GM23338 (cell line): ENCODE results near the gene IFITM10. TPM values are rescaled to one million over a fixed set of nuclear protein-coding genes. Genes with fewer than 3 reads are reported as not detected.

Experiments used
- ATAC-seq: fragments of 200-7000 bp; cut with Tn5 transposase; 3 replicates; pipeline ENCODE4 v1.9.1; 2020
- DNase-seq: peaks from one replicate; pipeline ENCODE4 v3.0.0-alpha.2; 2015; ENCODE audit warnings: low spot score
- H2AFZ ChIP-seq: fragments of 200-600 bp; sonication (generic); 2 replicates; pipeline ENCODE4 v1.8.0; 2016; ENCODE audit warnings: antibody characterized with exemption, mild to moderate bottlenecking, moderate library complexity
- H3F3A ChIP-seq: fragments of 200-600 bp; sonication (generic); replicated peaks from 2 replicates; pipeline ENCODE4 v1.8.0; 2017; ENCODE audit warnings: antibody characterized with exemption, mixed run types, low read depth
- H3K27ac ChIP-seq: fragments of 200-600 bp; sonication (generic); 2 replicates; pipeline ENCODE4 v1.6.1; 2016; ENCODE audit warnings: low read depth
- H3K27me3 ChIP-seq: fragments of 200-600 bp; sonication (generic); 2 replicates; pipeline ENCODE4 v1.8.0; 2016; ENCODE audit warnings: mild to moderate bottlenecking, mixed run types, moderate library complexity; ENCODE audit not compliant: insufficient read depth
- H3K36me3 ChIP-seq: fragments of 200-600 bp; sonication (generic); 2 replicates; pipeline ENCODE4 v1.8.0; 2016; ENCODE audit warnings: mild to moderate bottlenecking; ENCODE audit not compliant: insufficient read depth
- H3K4me1 ChIP-seq: fragments of 200-600 bp; sonication (generic); 2 replicates; pipeline ENCODE4 v1.8.0; 2016; ENCODE audit warnings: mild to moderate bottlenecking, moderate library complexity; ENCODE audit not compliant: insufficient read depth
- H3K4me2 ChIP-seq: fragments of 200-600 bp; sonication (generic); 2 replicates; pipeline ENCODE4 v1.7.1; 2017; ENCODE audit warnings: mixed run types
- H3K4me3 ChIP-seq: fragments of 200-600 bp; sonication (generic); 2 replicates; pipeline ENCODE4 v1.6.1; 2016; ENCODE audit warnings: mixed run types
- H3K79me2 ChIP-seq: fragments of 200-600 bp; sonication (generic); replicated peaks from 2 replicates; pipeline ENCODE4 v1.8.0; 2017; ENCODE audit warnings: mild to moderate bottlenecking; ENCODE audit not compliant: insufficient read depth
- H3K9me2 ChIP-seq: fragments of 200-600 bp; sonication (generic); 2 replicates; pipeline ENCODE4 v1.8.0; 2017; ENCODE audit not compliant: insufficient read depth
- H4K20me1 ChIP-seq: fragments of 200-600 bp; sonication (generic); replicated peaks from 2 replicates; pipeline ENCODE4 v1.8.0; 2017; ENCODE audit warnings: mild to moderate bottlenecking; ENCODE audit not compliant: insufficient read depth
- H3K27ac Mint-ChIP-seq: 2 replicates; pipeline ENCODE4 v1.8.0; 2020; ENCODE audit warnings: inconsistent platforms, mild to moderate bottlenecking, moderate library complexity, mixed read lengths
- H3K27me3 Mint-ChIP-seq: 3 replicates; pipeline ENCODE4 v1.8.0; 2022; ENCODE audit warnings: low read depth, mild to moderate bottlenecking, moderate library complexity, mixed read lengths, inconsistent platforms; ENCODE audit not compliant: insufficient read depth, poor library complexity
- H3K36me3 Mint-ChIP-seq: 3 replicates; pipeline ENCODE4 v1.8.0; 2021; ENCODE audit warnings: low read depth, mild to moderate bottlenecking, inconsistent platforms, moderate library complexity, mixed read lengths
- H3K4me1 Mint-ChIP-seq: 3 replicates; pipeline ENCODE4 v1.8.0; 2020; ENCODE audit warnings: mild to moderate bottlenecking, inconsistent platforms, mixed read lengths
- H3K4me3 Mint-ChIP-seq: 3 replicates; pipeline ENCODE4 v1.8.0; 2021; ENCODE audit warnings: moderate library complexity, mild to moderate bottlenecking, inconsistent platforms, mixed read lengths
- H3K9me3 Mint-ChIP-seq: 3 replicates; pipeline ENCODE4 v1.8.0; 2020; ENCODE audit warnings: moderate library complexity, mild to moderate bottlenecking, inconsistent platforms, mixed read lengths
- CREB1 ChIP-seq: fragments of 250-450 bp; sonication (Bioruptor Pico); IDR thresholded peaks from 2 replicates; pipeline ENCODE4 v1.5.0; 2020; ENCODE audit warnings: low read depth, mild to moderate bottlenecking, moderate library complexity
- CTCF ChIP-seq, 2 experiments: fragments of 200-600 bp in 1 of 2; sonication (generic) in 1 of 2; conservative IDR thresholded peaks; 2 replicates each; pipeline versions ENCODE4 v1.5.1 to v1.6.1; 2016 to 2017; ENCODE audit warnings: antibody characterized with exemption in 2 of 2, low read depth in 2 of 2, mild to moderate bottlenecking in 2 of 2, moderate library complexity in 1 of 2
- EZH2 ChIP-seq: fragments of 200-600 bp; sonication (generic); IDR thresholded peaks from one replicate; pipeline ENCODE4 v1.8.0; 2017; ENCODE audit warnings: antibody characterized with exemption, mild to moderate bottlenecking, low read depth; ENCODE audit not compliant: unreplicated experiment
- JUNB ChIP-seq: IDR thresholded peaks from one replicate; pipeline ENCODE4 v1.6.1; 2016; ENCODE audit warnings: antibody characterized with exemption; ENCODE audit not compliant: unreplicated experiment
- POLR2AphosphoS5 ChIP-seq: IDR thresholded peaks from 2 replicates; pipeline ENCODE4 v1.6.1; 2016; ENCODE audit warnings: antibody characterized with exemption, low read depth
- ZNF114 ChIP-seq: fragments of 250-450 bp; sonication (Bioruptor Pico); IDR thresholded peaks from 2 replicates; pipeline ENCODE4 v1.5.0; 2020; ENCODE audit warnings: mild to moderate bottlenecking, moderate library complexity
- ZNF331 ChIP-seq: fragments of 250-450 bp; sonication (Bioruptor Pico); IDR thresholded peaks from 2 replicates; pipeline ENCODE4 v1.5.0; 2020; ENCODE audit warnings: low read depth, mild to moderate bottlenecking, moderate library complexity
- polyA plus RNA-seq: library from polyadenylated mRNA; unstranded; fragments of >200 nt; fragmentation: Nextera tagmentation; extraction: Ambion mirVana; gene quantifications from 2 replicates; pipeline ENCODE4 v1.2.1, GENCODE V29; 2016
- total RNA-seq: library from RNA; depleted of rRNA; stranded (reverse); fragments of >200 nt; shearing (Covaris generic); gene quantifications from 2 replicates; pipeline ENCODE4 v1.2.3, GENCODE V29; 2014
- TF ChIP-seq, protein P1 (sequence below): IDR thresholded peaks from one replicate; pipeline ENCODE4 v1.6.1; 2018; ENCODE audit warnings: antibody characterized with exemption; ENCODE audit not compliant: unreplicated experiment
- TF ChIP-seq, protein P2 (sequence below): IDR thresholded peaks from 2 replicates; pipeline ENCODE4 v1.6.1; 2016; ENCODE audit warnings: antibody characterized with exemption
- TF ChIP-seq, protein P3 (sequence below): fragments of 250-450 bp; sonication (Bioruptor Pico); IDR thresholded peaks from 2 replicates; pipeline ENCODE4 v1.5.0; 2020; ENCODE audit warnings: mild to moderate bottlenecking, moderate library complexity

Gene IFITM10
- total and polyA plus RNA-seq, 2 experiments from 2014 or later = 0.06 TPM; not detected in 1

DNA sequence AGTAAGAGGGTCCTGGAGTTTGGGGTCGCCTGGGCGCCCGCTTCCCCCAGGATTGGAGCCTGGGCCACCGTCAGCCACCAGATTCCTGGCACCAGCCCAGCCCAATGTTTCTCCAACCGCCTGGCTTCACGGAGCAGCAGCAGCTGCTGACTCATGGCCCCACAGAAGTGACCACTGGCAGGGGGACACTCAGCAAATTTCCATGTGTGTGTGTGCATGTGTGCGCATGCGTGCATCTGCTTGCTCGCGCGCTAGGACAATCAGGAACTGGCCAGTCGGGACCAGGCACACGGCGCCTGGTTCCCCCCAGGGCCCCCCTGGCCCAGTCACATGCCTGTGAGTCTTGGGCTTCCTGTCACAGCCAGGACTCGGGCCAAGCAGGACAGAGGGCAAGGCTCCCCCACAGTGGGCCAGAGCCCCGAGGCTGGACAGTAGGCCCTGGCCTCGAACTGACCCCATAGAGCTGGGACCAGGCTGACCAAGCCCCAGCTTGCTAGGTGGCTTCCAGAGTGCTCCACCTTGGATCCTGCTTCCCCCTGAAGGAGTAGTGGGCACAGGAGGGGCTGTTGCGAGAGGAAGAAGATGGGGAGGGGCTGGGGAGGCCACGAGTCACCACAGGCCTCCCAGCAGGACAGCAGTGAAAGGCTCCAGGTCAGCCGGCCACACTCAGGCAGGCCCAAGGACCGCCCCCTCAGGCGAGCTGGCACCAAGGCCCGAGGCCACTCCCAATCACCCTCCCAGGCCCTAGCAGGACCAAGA, 10.1 kb upstream of the IFITM10 start:
- Histone ChIP-seq H3K9me2 (no peaks in the 10 kb centered on the region), H2AFZ (no peak overlapping the region), H3K4me2 (no peak overlapping the region), H4K20me1 (no peaks in the 10 kb centered on the region), H3K27ac (no peak overlapping the region), H3F3A (no peaks in the 10 kb centered on the region), H3K4me1 (no peaks in the 10 kb centered on the region; the same call in 1 of the 2 replicates), H3K4me3 (no peak overlapping the region), H3K79me2 (peaks cover 5% of the 10 kb centered on the region), H3K36me3 (no peaks in the 10 kb centered on the region), H3K27me3 (no peaks in the 10 kb centered on the region)
- ATAC-seq (no peak), DNase-seq (no peak)
- H3K27ac Mint-ChIP-seq = no peak overlapping the region
- H3K36me3 Mint-ChIP-seq = peaks cover 4% of the 10 kb centered on the region; the same call in 1 of the 3 replicates
- H3K4me3 Mint-ChIP-seq = no peak overlapping the region
- H3K27me3 Mint-ChIP-seq = peaks cover 8% of the 10 kb centered on the region
- H3K9me3 Mint-ChIP-seq = no peaks in the 10 kb centered on the region
- TF ChIP-seq ZNF331 (CRISPR knock-in tag) (no peak), CREB1 (CRISPR knock-in tag) (no peak), EZH2 (no peak), POLR2AphosphoS5 (no peak), JUNB (no peak), ZNF114 (CRISPR knock-in tag) (no peak), CTCF (conservative IDR thresholded peaks at IDR 0.05; ENCODE audit: low read depth in 2 of 2) (no peak)
- TF ChIP-seq, protein P1, sequence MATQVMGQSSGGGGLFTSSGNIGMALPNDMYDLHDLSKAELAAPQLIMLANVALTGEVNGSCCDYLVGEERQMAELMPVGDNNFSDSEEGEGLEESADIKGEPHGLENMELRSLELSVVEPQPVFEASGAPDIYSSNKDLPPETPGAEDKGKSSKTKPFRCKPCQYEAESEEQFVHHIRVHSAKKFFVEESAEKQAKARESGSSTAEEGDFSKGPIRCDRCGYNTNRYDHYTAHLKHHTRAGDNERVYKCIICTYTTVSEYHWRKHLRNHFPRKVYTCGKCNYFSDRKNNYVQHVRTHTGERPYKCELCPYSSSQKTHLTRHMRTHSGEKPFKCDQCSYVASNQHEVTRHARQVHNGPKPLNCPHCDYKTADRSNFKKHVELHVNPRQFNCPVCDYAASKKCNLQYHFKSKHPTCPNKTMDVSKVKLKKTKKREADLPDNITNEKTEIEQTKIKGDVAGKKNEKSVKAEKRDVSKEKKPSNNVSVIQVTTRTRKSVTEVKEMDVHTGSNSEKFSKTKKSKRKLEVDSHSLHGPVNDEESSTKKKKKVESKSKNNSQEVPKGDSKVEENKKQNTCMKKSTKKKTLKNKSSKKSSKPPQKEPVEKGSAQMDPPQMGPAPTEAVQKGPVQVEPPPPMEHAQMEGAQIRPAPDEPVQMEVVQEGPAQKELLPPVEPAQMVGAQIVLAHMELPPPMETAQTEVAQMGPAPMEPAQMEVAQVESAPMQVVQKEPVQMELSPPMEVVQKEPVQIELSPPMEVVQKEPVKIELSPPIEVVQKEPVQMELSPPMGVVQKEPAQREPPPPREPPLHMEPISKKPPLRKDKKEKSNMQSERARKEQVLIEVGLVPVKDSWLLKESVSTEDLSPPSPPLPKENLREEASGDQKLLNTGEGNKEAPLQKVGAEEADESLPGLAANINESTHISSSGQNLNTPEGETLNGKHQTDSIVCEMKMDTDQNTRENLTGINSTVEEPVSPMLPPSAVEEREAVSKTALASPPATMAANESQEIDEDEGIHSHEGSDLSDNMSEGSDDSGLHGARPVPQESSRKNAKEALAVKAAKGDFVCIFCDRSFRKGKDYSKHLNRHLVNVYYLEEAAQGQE = no peak
- TF ChIP-seq, protein P2, sequence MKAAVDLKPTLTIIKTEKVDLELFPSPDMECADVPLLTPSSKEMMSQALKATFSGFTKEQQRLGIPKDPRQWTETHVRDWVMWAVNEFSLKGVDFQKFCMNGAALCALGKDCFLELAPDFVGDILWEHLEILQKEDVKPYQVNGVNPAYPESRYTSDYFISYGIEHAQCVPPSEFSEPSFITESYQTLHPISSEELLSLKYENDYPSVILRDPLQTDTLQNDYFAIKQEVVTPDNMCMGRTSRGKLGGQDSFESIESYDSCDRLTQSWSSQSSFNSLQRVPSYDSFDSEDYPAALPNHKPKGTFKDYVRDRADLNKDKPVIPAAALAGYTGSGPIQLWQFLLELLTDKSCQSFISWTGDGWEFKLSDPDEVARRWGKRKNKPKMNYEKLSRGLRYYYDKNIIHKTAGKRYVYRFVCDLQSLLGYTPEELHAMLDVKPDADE = no peak
- TF ChIP-seq, protein P3, sequence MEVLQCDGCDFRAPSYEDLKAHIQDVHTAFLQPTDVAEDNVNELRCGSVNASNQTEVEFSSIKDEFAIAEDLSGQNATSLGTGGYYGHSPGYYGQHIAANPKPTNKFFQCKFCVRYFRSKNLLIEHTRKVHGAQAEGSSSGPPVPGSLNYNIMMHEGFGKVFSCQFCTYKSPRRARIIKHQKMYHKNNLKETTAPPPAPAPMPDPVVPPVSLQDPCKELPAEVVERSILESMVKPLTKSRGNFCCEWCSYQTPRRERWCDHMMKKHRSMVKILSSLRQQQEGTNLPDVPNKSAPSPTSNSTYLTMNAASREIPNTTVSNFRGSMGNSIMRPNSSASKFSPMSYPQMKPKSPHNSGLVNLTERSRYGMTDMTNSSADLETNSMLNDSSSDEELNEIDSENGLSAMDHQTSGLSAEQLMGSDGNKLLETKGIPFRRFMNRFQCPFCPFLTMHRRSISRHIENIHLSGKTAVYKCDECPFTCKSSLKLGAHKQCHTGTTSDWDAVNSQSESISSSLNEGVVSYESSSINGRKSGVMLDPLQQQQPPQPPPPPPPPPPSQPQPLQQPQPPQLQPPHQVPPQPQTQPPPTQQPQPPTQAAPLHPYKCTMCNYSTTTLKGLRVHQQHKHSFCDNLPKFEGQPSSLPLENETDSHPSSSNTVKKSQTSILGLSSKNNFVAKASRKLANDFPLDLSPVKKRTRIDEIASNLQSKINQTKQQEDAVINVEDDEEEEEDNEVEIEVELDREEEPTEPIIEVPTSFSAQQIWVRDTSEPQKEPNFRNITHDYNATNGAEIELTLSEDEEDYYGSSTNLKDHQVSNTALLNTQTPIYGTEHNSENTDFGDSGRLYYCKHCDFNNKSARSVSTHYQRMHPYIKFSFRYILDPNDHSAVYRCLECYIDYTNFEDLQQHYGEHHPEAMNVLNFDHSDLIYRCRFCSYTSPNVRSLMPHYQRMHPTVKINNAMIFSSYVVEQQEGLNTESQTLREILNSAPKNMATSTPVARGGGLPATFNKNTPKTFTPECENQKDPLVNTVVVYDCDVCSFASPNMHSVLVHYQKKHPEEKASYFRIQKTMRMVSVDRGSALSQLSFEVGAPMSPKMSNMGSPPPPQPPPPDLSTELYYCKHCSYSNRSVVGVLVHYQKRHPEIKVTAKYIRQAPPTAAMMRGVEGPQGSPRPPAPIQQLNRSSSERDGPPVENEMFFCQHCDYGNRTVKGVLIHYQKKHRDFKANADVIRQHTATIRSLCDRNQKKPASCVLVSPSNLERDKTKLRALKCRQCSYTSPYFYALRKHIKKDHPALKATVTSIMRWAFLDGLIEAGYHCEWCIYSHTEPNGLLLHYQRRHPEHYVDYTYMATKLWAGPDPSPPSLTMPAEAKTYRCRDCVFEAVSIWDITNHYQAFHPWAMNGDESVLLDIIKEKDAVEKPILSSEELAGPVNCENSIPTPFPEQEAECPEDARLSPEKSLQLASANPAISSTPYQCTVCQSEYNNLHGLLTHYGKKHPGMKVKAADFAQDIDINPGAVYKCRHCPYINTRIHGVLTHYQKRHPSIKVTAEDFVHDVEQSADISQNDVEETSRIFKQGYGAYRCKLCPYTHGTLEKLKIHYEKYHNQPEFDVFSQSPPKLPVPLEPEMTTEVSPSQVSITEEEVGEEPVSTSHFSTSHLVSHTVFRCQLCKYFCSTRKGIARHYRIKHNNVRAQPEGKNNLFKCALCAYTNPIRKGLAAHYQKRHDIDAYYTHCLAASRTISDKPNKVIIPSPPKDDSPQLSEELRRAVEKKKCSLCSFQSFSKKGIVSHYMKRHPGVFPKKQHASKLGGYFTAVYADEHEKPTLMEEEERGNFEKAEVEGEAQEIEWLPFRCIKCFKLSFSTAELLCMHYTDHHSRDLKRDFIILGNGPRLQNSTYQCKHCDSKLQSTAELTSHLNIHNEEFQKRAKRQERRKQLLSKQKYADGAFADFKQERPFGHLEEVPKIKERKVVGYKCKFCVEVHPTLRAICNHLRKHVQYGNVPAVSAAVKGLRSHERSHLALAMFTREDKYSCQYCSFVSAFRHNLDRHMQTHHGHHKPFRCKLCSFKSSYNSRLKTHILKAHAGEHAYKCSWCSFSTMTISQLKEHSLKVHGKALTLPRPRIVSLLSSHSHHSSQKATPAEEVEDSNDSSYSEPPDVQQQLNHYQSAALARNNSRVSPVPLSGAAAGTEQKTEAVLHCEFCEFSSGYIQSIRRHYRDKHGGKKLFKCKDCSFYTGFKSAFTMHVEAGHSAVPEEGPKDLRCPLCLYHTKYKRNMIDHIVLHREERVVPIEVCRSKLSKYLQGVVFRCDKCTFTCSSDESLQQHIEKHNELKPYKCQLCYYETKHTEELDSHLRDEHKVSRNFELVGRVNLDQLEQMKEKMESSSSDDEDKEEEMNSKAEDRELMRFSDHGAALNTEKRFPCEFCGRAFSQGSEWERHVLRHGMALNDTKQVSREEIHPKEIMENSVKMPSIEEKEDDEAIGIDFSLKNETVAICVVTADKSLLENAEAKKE (CRISPR knock-in tag) = no peak
- H3K4me1 Mint-ChIP-seq = peaks cover 5% of the 10 kb centered on the region
